K562 (cell line): ENCODE data around the gene ZKSCAN4. TPM values are rescaled to one million over a fixed set of nuclear protein-coding genes. Genes with fewer than 3 reads are reported as not detected.

Source experiments
- BRD9 ChIP-seq: fragments of 450-650 bp; IDR thresholded peaks from 2 replicates; pipeline ENCODE4 v1.6.1; 2018; ENCODE audit warnings: low read depth; ENCODE audit not compliant: partially characterized antibody
- CBX8 ChIP-seq: fragments of 200-600 bp; sonication (generic); IDR thresholded peaks from 2 replicates; pipeline ENCODE4 v1.6.1; 2012; ENCODE audit warnings: borderline replicate concordance, mixed run types, low read depth, mild to moderate bottlenecking, moderate library complexity, mixed read lengths, low read length, control low read depth, inconsistent platforms; ENCODE audit not compliant: poor library complexity, severe bottlenecking; ENCODE audit errors: extremely low read depth
- CEBPZ ChIP-seq: fragments of 150-350 bp; IDR thresholded peaks from 2 replicates; pipeline ENCODE4 v1.6.1; 2014; ENCODE audit warnings: low read depth, mild to moderate bottlenecking, low read length, borderline replicate concordance
- CREM ChIP-seq: IDR thresholded peaks from 2 replicates; pipeline ENCODE4 v1.6.1; 2014; ENCODE audit warnings: antibody characterized with exemption, low read depth
- DMBX1 ChIP-seq: fragments of 250-450 bp; sonication (Bioruptor Pico); IDR thresholded peaks from 2 replicates; pipeline ENCODE4 v1.8.0; 2022; ENCODE audit warnings: inconsistent platforms, mild to moderate bottlenecking, moderate library complexity, borderline replicate concordance
- MLLT1 ChIP-seq, 2 experiments: fragments of 450-650 bp; IDR thresholded peaks; 2 replicates each; pipeline ENCODE4 v1.6.1; 2016
- RFX1 ChIP-seq: fragments of 450-650 bp; IDR thresholded peaks from 2 replicates; pipeline ENCODE4 v1.6.1; 2016; ENCODE audit warnings: mild to moderate bottlenecking, moderate library complexity
- RFX7 ChIP-seq: fragments of 250-450 bp; sonication (Bioruptor Pico); IDR thresholded peaks from 2 replicates; pipeline ENCODE4 v1.5.1; 2021; ENCODE audit warnings: mild to moderate bottlenecking
- SFPQ ChIP-seq: fragments of 200-400 bp; formaldehyde crosslinking; IDR thresholded peaks from 2 replicates; pipeline ENCODE4 v1.6.1; 2017; ENCODE audit warnings: mild to moderate bottlenecking, low read depth, low read length, moderate library complexity
- SNRNP70 ChIP-seq: fragments of 200-400 bp; formaldehyde crosslinking; optimal IDR thresholded peaks from 2 replicates; pipeline ENCODE3; 2017; ENCODE audit warnings: low read depth, low read length
- TCFL5 ChIP-seq: fragments of 250-450 bp; sonication (Bioruptor Pico); conservative IDR thresholded peaks from 2 replicates; pipeline ENCODE4 v1.6.1; 2021; ENCODE audit warnings: mild to moderate bottlenecking, moderate library complexity, matching md5 sums
- ZBTB8A ChIP-seq: fragments of 450-650 bp; IDR thresholded peaks from 2 replicates; pipeline ENCODE4 v1.6.1; 2018; ENCODE audit warnings: mild to moderate bottlenecking, moderate library complexity; ENCODE audit not compliant: partially characterized antibody
- ZNF175 ChIP-seq: fragments of 200-800 bp; sonication (Bioruptor generic); IDR thresholded peaks from 2 replicates; pipeline ENCODE4 v1.6.1; 2016; ENCODE audit warnings: low read depth, mild to moderate bottlenecking, missing genetic modification characterization, missing compliant biosample characterization
- ZNF239 ChIP-seq: fragments of 250-450 bp; sonication (Bioruptor Pico); IDR thresholded peaks from 2 replicates; pipeline ENCODE4 v1.4.0; 2020; ENCODE audit warnings: mild to moderate bottlenecking
- ZNF77 ChIP-seq: fragments of 250-450 bp; sonication (Bioruptor Pico); IDR thresholded peaks from 2 replicates; pipeline ENCODE4 v1.5.0; 2020
- polyA plus RNA-seq, 8 experiments: library from polyadenylated mRNA; depleted of rRNA in 4 of 8; stranded (reverse) in 5 of 8; unstranded in 3 of 8; fragments of >200 nt; fragmentation: Nextera tagmentation in 2 of 8; fragmentation: Illumina TruSeq in 1 of 8; extraction: Ambion mirVana in 2 of 8; extraction: Trizol in 1 of 8; gene quantifications; 2 replicates each; pipeline versions ENCODE4 v1.2.1 to v1.2.3, GENCODE V29; 2011 to 2014; ENCODE audit warnings: inconsistent platforms in 1 of 8, missing spikeins in 1 of 8
- total RNA-seq, 7 experiments: library from RNA; depleted of rRNA in 6 of 7; stranded (reverse); fragments of >200 nt in 6 of 7; fragmentation: Illumina TruSeq in 2 of 7; extraction: Trizol in 2 of 7; gene quantifications; 2 replicates each; pipeline versions ENCODE4 v1.2.1 to v1.2.3, GENCODE V29; 2011 to 2021; ENCODE audit warnings: low replicate concordance in 1 of 7
- TF ChIP-seq, protein P1 (sequence below): sonication (generic); formaldehyde crosslinking; IDR thresholded peaks from 2 replicates; pipeline ENCODE4 v1.8.0; 2022; ENCODE audit warnings: mild to moderate bottlenecking, missing genetic modification reagents
- TF ChIP-seq, protein P2 (sequence below): fragments of 200-800 bp; sonication (Bioruptor generic); IDR thresholded peaks from 2 replicates; pipeline ENCODE4 v1.6.1; 2017; ENCODE audit warnings: missing genetic modification characterization, missing compliant biosample characterization

ZKSCAN4 gene
- total and polyA plus RNA-seq, 9 of the 15 experiments (the other 6 are each of a cell fraction or from before 2014, with no cell fraction given), result 1.2 to 5.3 (median 4.7) TPM

DNA sequence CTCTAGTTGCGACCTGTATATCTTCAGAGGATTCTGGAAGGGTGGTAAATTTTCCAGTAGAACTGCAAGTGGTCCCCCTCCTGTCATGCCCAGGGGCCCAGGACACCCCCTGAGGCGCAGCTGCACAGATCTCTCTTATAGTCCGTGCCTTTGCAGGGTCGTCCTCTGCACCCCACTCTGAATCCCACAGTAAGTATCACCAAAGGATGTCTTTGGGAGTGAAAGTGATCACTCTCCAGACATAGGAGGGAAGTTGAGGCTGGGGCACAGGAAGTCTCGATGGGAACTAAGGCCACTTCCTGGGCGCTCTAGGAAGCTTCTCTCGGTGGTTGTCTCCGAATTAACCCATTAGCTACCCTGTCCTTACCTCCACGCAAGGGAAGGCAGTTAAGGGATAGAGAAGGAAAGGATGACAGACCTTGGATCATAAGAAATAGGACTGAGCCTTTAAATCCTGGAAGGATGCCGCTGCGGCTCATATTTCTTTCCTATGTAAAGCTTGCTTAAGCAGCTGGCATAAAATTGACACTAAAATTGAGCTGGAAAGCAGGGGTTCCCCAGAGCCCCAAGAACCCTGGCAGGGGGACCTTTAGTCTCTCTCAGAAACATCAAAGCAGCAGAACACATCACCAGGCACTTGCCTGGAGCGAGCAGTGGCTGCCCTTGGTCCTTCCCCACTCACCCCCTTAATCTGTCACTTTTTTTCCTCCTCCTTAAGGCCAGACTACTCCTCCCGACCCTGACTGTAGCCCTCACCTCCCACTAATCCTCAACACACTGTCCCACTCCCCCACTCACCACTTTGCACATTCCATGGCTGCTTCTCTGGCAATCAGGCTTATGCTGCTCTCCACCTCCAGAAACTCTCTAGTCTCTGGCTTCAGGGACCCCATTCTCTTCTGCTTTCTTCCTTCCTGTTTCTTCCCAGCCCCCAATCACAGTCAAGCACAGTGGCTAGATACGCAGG is at the start of gene ZKSCAN4 (continued):
- TF ChIP-seq CEBPZ, result no peak
- TF ChIP-seq SFPQ, result no peak
- TF ChIP-seq BRD9, result peak; percentile 75
- 0 out of 2 replicates have a peak, but pooled peaks have one; percentile 9 for TF ChIP-seq ZNF239
- peak; percentile 65; the same call in 1 of the 2 replicates for TF ChIP-seq DMBX1 (CRISPR knock-in tag)
- TF ChIP-seq CREM, result peak; percentile 76
- TF ChIP-seq RFX7, result no peak
- no peak for TF ChIP-seq TCFL5
- no peak for TF ChIP-seq CBX8
- TF ChIP-seq SNRNP70, result no peak
- no peak for TF ChIP-seq ZBTB8A
- TF ChIP-seq MLLT1 (IDR thresholded peaks at IDR 0.05), result peak; percentile 49 to 69; a peak in 3 of 4 replicates
- TF ChIP-seq RFX1, result no peak
- no peak for TF ChIP-seq ZNF175
- TF ChIP-seq, protein P1, sequence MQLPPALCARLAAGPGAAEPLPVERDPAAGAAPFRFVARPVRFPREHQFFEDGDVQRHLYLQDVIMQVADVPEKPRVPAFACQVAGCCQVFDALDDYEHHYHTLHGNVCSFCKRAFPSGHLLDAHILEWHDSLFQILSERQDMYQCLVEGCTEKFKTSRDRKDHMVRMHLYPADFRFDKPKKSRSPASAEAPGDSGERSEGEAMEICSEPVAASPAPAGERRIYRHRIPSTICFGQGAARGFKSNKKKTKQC (CRISPR knock-in tag), result no peak
- TF ChIP-seq ZNF77 (CRISPR knock-in tag), result no peak
- TF ChIP-seq, protein P2, sequence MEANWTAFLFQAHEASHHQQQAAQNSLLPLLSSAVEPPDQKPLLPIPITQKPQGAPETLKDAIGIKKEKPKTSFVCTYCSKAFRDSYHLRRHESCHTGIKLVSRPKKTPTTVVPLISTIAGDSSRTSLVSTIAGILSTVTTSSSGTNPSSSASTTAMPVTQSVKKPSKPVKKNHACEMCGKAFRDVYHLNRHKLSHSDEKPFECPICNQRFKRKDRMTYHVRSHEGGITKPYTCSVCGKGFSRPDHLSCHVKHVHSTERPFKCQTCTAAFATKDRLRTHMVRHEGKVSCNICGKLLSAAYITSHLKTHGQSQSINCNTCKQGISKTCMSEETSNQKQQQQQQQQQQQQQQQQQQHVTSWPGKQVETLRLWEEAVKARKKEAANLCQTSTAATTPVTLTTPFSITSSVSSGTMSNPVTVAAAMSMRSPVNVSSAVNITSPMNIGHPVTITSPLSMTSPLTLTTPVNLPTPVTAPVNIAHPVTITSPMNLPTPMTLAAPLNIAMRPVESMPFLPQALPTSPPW (CRISPR knock-in tag), result peak; percentile 56
